ENCODE measurements around the gene TMCC2.
"Not testable (repeated sequence)": the region's sequence is repeated elsewhere in the genome, so short reads cannot be mapped to it uniquely, and the experiment has no call there.

TMCC2 gene

DNA sequence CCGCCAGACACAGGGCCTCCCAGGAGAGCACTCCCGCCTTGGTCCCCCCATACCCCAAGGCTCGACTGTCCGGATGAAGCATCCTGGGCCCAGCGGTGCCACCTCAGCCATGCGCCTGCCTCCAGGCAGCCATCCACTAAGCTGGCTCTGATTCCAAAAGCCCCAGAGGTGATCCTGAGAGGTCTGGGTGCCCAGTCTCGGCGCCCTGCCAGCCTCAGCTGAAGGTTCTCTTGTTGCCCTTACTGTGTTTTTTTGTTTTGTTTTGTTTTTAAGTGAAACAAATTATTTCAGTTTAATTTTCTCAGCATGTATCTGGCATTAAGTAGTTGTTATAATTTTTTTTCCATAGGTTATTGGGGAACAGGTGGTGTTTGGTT lies 48.9 kb downstream of the TMCC2 start:
- H3K4me3 ChIP-seq (ENCODE audit: severe bottlenecking): no peak overlapping the region
- H3K9me3 ChIP-seq (ENCODE audit: severe bottlenecking): no peaks in the 10 kb centered on the region
- H3K36me3 ChIP-seq (ENCODE audit: low read depth): no peaks in the 10 kb centered on the region
- peak overlapping the region; percentile 39 for H3K27ac ChIP-seq (ENCODE audit: poor library complexity, severe bottlenecking)
- TF ChIP-seq, protein P1, sequence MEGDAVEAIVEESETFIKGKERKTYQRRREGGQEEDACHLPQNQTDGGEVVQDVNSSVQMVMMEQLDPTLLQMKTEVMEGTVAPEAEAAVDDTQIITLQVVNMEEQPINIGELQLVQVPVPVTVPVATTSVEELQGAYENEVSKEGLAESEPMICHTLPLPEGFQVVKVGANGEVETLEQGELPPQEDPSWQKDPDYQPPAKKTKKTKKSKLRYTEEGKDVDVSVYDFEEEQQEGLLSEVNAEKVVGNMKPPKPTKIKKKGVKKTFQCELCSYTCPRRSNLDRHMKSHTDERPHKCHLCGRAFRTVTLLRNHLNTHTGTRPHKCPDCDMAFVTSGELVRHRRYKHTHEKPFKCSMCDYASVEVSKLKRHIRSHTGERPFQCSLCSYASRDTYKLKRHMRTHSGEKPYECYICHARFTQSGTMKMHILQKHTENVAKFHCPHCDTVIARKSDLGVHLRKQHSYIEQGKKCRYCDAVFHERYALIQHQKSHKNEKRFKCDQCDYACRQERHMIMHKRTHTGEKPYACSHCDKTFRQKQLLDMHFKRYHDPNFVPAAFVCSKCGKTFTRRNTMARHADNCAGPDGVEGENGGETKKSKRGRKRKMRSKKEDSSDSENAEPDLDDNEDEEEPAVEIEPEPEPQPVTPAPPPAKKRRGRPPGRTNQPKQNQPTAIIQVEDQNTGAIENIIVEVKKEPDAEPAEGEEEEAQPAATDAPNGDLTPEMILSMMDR (IDR thresholded peaks at IDR 0.05; ENCODE audit: poor library complexity, severe bottlenecking): no peak
- DNase-seq (ENCODE audit: low spot score) (no peak), ATAC-seq (ENCODE audit: low read depth) (no peak; the same call in 2 of the 3 replicates)
- peaks cover 8% of the 10 kb centered on the region for H3K4me1 ChIP-seq (ENCODE audit: insufficient read depth, poor library complexity, severe bottlenecking)
- H3K27me3 ChIP-seq (ENCODE audit: insufficient read depth, poor library complexity, severe bottlenecking): no peaks in the 10 kb centered on the region

DNA sequence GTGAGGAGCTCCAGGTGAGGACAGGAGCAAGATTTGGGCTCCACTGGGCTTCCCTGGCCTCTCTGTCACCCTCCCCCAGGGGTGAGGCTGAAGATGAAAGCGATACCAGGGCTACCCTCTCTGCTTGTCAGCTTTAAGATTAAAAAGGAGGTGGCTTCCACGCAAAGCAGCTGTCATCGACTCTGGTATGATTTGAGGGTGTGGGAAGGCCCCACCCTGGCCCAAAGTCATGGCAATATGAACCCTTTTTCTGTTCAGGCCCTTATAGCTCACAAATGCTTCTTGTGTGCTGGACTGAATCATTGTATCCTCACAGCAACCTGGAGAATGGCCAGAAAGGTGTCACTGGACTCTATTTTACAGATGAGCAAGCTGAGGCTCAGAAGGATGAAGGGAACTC lies 52.2 kb downstream of the TMCC2 start:
- peaks cover 20% of the 10 kb centered on the region for H3K4me1 ChIP-seq (ENCODE audit: insufficient read depth, poor library complexity, severe bottlenecking)
- H3K27me3 ChIP-seq (ENCODE audit: insufficient read depth, poor library complexity, severe bottlenecking): no peaks in the 10 kb centered on the region
- peak overlapping the region; percentile 5 for H3K27ac ChIP-seq (ENCODE audit: poor library complexity, severe bottlenecking)
- TF ChIP-seq, protein P1 (IDR thresholded peaks at IDR 0.05; ENCODE audit: poor library complexity, severe bottlenecking): no peak
- H3K36me3 ChIP-seq (ENCODE audit: low read depth): no peaks in the 10 kb centered on the region
- H3K9me3 ChIP-seq (ENCODE audit: severe bottlenecking): no peaks in the 10 kb centered on the region
- ATAC-seq (ENCODE audit: low read depth) (no peak), DNase-seq (ENCODE audit: low spot score) (no peak)
- no peak overlapping the region for H3K4me3 ChIP-seq (ENCODE audit: severe bottlenecking)

DNA sequence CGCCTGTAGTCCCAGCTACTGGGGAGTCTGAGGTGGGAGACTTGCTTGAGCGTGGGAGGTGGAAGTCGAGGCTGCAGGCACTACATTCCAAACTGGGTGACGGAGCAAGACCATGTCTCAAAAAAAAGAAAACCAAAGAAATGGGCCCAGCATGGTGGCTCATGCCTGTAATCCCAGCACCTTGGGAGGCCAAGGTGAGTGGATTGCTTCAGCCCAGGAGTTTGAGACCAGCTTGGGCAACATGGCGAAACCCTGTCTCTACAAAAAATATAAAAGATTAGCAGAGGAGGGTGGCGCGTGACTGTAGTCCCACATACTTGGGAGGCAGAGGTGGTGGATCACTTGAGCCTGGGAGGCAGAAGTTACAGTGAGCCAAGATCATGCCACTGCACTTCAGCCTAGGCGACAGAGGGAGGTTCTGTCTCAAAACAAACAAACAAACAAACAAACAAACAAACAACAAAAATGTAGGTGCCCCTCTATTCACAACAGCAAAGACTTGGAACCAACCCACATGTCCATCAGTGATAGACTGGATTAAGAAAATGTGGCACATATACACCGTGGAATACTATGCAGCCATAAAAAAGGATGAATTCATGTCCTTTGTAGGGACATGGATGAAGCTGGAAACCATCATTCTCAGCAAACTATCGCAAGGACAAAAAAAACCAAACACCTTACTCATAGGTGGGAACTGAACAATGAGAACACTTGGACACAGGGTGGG lies 53.1 kb downstream of the TMCC2 start:
- not testable (repeated sequence) for H3K27me3 ChIP-seq (ENCODE audit: insufficient read depth, poor library complexity, severe bottlenecking); H3K9me3 ChIP-seq (ENCODE audit: severe bottlenecking); ATAC-seq (ENCODE audit: low read depth); H3K4me3 ChIP-seq (ENCODE audit: severe bottlenecking); DNase-seq (ENCODE audit: low spot score); H3K36me3 ChIP-seq (ENCODE audit: low read depth)
- peak overlapping the region; percentile 5 for H3K27ac ChIP-seq (ENCODE audit: poor library complexity, severe bottlenecking)
- H3K4me1 ChIP-seq (ENCODE audit: insufficient read depth, poor library complexity, severe bottlenecking): peaks cover 26% of the 10 kb centered on the region

DNA sequence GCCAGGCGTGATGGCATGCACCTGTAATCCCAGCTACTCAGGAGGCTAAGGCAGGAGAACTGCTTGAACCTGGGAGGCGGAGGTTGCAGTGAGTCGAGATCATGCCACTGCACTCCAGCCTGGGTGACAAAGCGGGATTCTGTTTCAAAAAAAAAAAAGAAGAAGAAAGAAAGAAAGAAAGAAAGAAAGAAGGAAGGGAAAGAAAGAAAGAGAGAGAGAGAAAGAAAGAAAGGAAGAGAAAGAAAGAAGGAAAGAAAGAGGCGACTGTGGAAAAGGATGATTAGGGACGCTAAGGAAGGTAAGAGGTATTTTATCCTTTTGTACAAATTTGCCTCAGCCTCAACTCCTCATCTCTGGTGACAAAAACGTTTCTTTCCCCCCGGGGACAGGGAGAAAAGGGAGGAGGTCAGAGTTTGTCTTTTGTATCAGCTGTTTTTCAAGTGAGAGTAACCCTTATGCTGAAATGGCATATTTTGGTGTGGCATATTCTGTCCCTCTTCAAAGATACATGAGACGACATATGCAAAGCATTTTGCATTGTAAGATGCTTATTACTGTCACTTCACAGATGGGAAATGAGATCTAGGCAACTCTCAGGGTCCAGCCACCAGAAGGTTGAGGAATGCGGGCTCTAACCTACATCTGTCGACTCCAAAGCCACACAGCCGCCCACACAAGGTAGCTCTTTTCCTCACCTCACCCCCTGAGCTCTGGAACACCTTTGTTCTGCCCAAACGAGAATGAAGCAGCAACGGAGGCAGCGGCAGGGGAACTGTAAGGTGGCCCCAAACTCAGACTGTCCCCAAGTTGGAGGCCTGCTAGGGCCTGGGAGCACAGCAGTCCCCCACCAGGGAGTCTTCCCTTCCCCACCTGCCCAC lies 55.8 kb downstream of the TMCC2 start:
- Histone ChIP-seq H3K36me3 (ENCODE audit: low read depth) (no peaks in the 10 kb centered on the region), H3K27me3 (ENCODE audit: insufficient read depth, poor library complexity, severe bottlenecking) (no peaks in the 10 kb centered on the region), H3K4me3 (ENCODE audit: severe bottlenecking) (no peak overlapping the region), H3K4me1 (ENCODE audit: insufficient read depth, poor library complexity, severe bottlenecking) (peaks cover 23% of the 10 kb centered on the region), H3K9me3 (ENCODE audit: severe bottlenecking) (no peaks in the 10 kb centered on the region), H3K27ac (ENCODE audit: poor library complexity, severe bottlenecking) (peak overlapping the region; percentile 92)
- TF ChIP-seq, protein P1 (IDR thresholded peaks at IDR 0.05; ENCODE audit: poor library complexity, severe bottlenecking): no peak
- no peak for ATAC-seq (ENCODE audit: low read depth)
- DNase-seq (ENCODE audit: low spot score): no peak

DNA sequence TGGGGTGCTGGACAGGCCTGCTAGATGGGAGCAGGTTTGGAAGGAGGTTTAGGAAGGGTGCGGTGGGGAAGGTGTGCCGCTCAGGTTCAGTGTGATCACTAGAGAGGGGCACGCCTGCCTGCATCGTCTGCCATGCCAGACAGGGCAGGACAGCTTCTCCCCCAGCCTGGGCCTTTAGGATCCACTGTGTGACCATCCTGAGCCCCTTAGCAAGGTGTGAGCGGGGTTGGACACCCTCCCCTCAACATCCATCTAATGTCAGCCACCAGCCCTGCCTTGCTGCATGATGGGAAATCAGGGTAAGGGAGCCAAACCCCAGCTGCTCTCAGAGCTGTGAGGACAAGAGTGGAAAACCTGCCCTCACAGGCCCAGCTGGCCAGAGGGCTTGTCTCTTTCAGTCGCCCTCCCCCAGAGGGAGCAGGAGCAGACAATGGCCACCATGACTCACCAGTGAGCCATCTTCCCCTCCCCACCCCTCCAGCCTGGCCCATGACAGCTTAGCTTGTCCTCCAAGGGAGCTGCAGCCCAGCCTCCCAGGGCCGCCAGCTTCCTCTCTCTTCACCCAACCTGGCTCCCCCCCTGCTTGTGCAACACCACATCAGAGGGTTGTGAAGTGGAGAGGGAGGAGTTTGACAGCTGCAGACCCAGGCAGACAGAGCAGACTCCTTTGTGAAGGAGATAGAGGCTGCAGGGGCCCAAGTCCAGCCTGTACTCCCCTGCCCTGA lies 56.8 kb downstream of the TMCC2 start:
- Histone ChIP-seq H3K9me3 (ENCODE audit: severe bottlenecking) (no peaks in the 10 kb centered on the region), H3K36me3 (ENCODE audit: low read depth) (no peaks in the 10 kb centered on the region), H3K4me1 (ENCODE audit: insufficient read depth, poor library complexity, severe bottlenecking) (peaks cover 23% of the 10 kb centered on the region), H3K27ac (ENCODE audit: poor library complexity, severe bottlenecking) (peak overlapping the region; percentile 92), H3K4me3 (ENCODE audit: severe bottlenecking) (no peak overlapping the region), H3K27me3 (ENCODE audit: insufficient read depth, poor library complexity, severe bottlenecking) (no peaks in the 10 kb centered on the region)
- peak; percentile 96 for ATAC-seq (ENCODE audit: low read depth)
- peak; percentile 100 for DNase-seq (ENCODE audit: low spot score)
- TF ChIP-seq, protein P1 (IDR thresholded peaks at IDR 0.05; ENCODE audit: poor library complexity, severe bottlenecking): no peak

Measured in RWPE2 (cell line).